Osteoblast (primary cell): ENCODE measurements around the gene ENPP7. TPM values are rescaled to one million over a fixed set of nuclear protein-coding genes. Genes with fewer than 3 reads are reported as not detected.

Source experiments
- DNase-seq: peaks from one replicate; pipeline ENCODE4 v3.0.0; 2011; ENCODE audit warnings: low spot score, mixed read lengths; ENCODE audit not compliant: insufficient read length; ENCODE audit errors: missing footprints
- H2AFZ ChIP-seq: 2 replicates; pipeline ENCODE4 v1.6.0; 2011; ENCODE audit warnings: mild to moderate bottlenecking, low read length
- H3K27ac ChIP-seq: 2 replicates; pipeline ENCODE4 v1.5.1; 2011; ENCODE audit warnings: mild to moderate bottlenecking, low read depth, low read length, moderate library complexity
- H3K27me3 ChIP-seq: 2 replicates; pipeline ENCODE4 v1.6.0; 2012; ENCODE audit warnings: mild to moderate bottlenecking, control low read depth, inconsistent platforms, low read length, moderate library complexity; ENCODE audit not compliant: insufficient read depth
- H3K36me3 ChIP-seq: 2 replicates; pipeline ENCODE4 v1.5.1; 2011; ENCODE audit warnings: mild to moderate bottlenecking, low read length, control low read depth, moderate library complexity; ENCODE audit not compliant: insufficient read depth
- H3K4me1 ChIP-seq: 2 replicates; pipeline ENCODE4 v1.5.1; 2011; ENCODE audit warnings: mild to moderate bottlenecking, low read length, control low read depth, moderate library complexity; ENCODE audit not compliant: insufficient read depth
- H3K4me2 ChIP-seq: 2 replicates; pipeline ENCODE4 v1.6.0; 2011; ENCODE audit warnings: mild to moderate bottlenecking, low read length; ENCODE audit not compliant: insufficient read depth
- H3K4me3 ChIP-seq: fragments of 200-600 bp; sonication (generic); 3 replicates; pipeline ENCODE4 v1.5.1; 2012; ENCODE audit warnings: mild to moderate bottlenecking, low read length, inconsistent platforms; ENCODE audit not compliant: insufficient read depth
- H3K79me2 ChIP-seq: 2 replicates; pipeline ENCODE4 v1.6.0; 2012; ENCODE audit warnings: mild to moderate bottlenecking, low read length, control low read depth, inconsistent platforms; ENCODE audit not compliant: insufficient read depth
- H3K9me3 ChIP-seq: 2 replicates; pipeline ENCODE4 v1.5.1; 2011; ENCODE audit warnings: low read depth, low read length, control low read depth
- H4K20me1 ChIP-seq: 2 replicates; pipeline ENCODE4 v1.6.0; 2012; ENCODE audit warnings: mild to moderate bottlenecking, low read length, control low read depth; ENCODE audit not compliant: insufficient read depth
- total RNA-seq: library from RNA; depleted of rRNA; stranded (reverse); fragments of >200 nt; gene quantifications from 2 replicates; pipeline ENCODE4 v1.2.3, GENCODE V29; 2012
- TF ChIP-seq, protein P1 (sequence below): IDR thresholded peaks from 2 replicates; pipeline ENCODE4 v1.5.1; 2011; ENCODE audit warnings: mild to moderate bottlenecking, low read depth, low read length, moderate library complexity; ENCODE audit errors: extremely low read depth

Gene ENPP7
- total RNA-seq, 1 donor, result not detected

DNA sequence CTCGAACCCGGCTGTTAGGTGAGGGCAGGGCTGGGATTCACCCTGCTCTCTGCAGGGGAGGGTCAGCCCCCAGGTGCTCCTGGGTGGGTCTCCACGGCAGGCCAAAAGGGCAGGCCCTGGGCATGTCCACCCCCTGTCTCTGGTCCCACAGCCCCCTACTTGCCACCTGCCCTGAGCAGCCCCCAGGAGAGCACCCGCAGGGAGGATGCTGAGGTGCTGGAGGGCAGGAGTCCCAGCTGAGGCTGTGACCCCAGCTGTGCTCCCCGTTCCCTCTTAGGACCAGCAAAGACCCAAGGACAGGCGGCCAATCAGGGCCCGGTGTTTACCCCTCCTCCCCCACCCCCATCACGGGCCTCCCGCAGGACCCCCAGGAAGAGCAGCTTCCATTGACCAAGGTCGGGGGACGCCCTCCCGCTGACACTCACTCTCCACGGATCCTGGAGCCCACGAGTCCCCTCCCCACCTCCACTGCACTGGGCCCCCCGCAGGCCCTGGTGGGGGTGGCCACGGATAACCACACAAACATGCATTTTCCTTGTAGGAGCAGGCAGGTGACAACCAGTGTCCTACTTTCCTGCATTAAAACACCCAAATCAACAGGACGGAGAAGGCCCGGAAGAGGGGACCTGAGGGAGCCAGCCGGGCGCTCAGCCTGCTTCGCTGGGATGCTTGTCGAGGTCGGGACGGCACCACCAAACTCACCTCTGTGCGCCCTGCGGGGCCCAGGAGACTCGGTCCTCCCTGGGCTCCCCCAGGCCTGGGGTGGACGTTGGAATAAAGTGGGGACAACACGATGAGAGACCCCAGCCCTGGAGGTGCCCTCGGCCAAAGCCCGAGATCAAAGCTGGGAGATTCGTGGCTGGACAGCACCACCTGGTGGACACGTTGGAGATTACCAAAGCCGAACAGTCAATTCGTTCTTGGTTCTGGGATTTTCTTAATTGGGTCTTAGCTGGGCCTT lies 22.5 kb upstream of the ENPP7 start:
- TF ChIP-seq, protein P1, sequence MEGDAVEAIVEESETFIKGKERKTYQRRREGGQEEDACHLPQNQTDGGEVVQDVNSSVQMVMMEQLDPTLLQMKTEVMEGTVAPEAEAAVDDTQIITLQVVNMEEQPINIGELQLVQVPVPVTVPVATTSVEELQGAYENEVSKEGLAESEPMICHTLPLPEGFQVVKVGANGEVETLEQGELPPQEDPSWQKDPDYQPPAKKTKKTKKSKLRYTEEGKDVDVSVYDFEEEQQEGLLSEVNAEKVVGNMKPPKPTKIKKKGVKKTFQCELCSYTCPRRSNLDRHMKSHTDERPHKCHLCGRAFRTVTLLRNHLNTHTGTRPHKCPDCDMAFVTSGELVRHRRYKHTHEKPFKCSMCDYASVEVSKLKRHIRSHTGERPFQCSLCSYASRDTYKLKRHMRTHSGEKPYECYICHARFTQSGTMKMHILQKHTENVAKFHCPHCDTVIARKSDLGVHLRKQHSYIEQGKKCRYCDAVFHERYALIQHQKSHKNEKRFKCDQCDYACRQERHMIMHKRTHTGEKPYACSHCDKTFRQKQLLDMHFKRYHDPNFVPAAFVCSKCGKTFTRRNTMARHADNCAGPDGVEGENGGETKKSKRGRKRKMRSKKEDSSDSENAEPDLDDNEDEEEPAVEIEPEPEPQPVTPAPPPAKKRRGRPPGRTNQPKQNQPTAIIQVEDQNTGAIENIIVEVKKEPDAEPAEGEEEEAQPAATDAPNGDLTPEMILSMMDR, result peak; percentile 71
- H3K27me3 ChIP-seq, result no peaks in the 10 kb centered on the region
- H3K27ac ChIP-seq, result no peak overlapping the region
- H4K20me1 ChIP-seq, result no peaks in the 10 kb centered on the region
- H3K36me3 ChIP-seq, result no peaks in the 10 kb centered on the region
- H3K9me3 ChIP-seq, result no peaks in the 10 kb centered on the region
- H2AFZ ChIP-seq, result no peak overlapping the region
- no peaks in the 10 kb centered on the region for H3K4me1 ChIP-seq
- no peak overlapping the region for H3K4me3 ChIP-seq
- peak overlapping the region; percentile 69 for H3K4me2 ChIP-seq
- peak; percentile 92 for DNase-seq
- H3K79me2 ChIP-seq, result no peaks in the 10 kb centered on the region

DNA sequence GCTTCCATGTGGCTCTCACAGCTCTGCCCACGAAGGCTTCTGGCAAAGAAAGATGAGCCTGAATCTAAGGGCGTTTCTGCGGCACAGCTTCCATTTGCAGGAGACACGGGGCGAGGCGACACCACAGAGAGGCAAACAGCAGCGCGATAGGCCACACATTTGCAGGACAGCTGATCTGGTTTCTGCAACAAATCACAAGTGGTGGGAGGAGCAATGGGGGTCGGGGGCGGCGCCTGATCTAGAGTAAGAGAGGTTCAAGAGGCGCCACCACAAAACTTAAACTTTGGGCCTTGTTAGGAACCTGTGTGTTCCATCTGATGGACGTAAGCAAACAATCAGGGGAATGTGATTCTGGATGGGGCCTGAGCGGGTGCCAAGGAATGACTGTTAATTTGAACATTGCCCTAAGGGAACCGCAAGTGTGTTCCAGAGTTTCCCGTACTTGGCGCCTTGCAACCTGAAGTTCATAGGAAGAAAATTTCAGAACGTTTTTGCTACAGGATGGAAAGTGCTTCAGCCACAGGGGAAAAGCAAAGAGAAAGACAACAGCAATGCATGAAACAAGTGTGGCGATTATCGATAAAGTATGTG lies 18.9 kb upstream of the ENPP7 start:
- Histone ChIP-seq H3K27ac (no peak overlapping the region), H3K4me1 (no peaks in the 10 kb centered on the region), H3K27me3 (peaks cover 3% of the 10 kb centered on the region), H4K20me1 (no peaks in the 10 kb centered on the region), H3K9me3 (no peaks in the 10 kb centered on the region), H3K36me3 (no peaks in the 10 kb centered on the region), H3K4me3 (no peak overlapping the region), H3K4me2 (no peak overlapping the region), H2AFZ (no peak overlapping the region), H3K79me2 (no peaks in the 10 kb centered on the region)
- TF ChIP-seq, protein P1, result no peak
- DNase-seq, result peak; percentile 62

DNA sequence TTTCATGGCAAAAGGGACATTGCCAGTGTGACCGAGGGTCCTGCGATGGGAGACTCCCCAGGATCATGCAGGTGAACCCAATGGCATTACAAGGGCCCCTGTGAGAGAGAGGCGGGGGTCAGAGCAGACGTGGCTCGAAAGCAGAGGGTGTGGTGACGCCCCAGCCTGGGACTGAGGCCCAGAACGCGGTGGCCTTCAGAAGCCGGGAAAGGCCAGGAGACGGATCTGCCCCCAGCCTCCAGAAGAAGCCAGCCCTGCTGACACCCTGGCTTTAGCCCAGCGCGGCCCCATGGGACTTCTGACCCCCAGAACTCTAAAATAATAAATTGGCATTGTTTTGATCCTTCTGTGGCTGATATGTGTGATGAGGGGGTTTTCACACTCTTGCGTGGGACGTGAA lies 17.4 kb upstream of the ENPP7 start:
- Histone ChIP-seq H3K36me3 (no peaks in the 10 kb centered on the region), H3K27ac (no peak overlapping the region), H3K79me2 (no peaks in the 10 kb centered on the region), H2AFZ (no peak overlapping the region), H3K27me3 (peaks cover 3% of the 10 kb centered on the region), H3K4me3 (no peak overlapping the region), H3K9me3 (no peaks in the 10 kb centered on the region), H4K20me1 (no peaks in the 10 kb centered on the region), H3K4me2 (no peak overlapping the region), H3K4me1 (no peaks in the 10 kb centered on the region)
- DNase-seq, result no peak
- TF ChIP-seq, protein P1, result no peak
